Neural crest cell (in vitro differentiated cells): ENCODE results near the gene VIPR2. TPM values are rescaled to one million over a fixed set of nuclear protein-coding genes. Genes with fewer than 3 reads are reported as not detected.
"Not testable (repeated sequence)": the region's sequence is repeated elsewhere in the genome, so short reads cannot be mapped to it uniquely, and the experiment has no call there.

Experiments used
- DNase-seq: peaks from one replicate; pipeline ENCODE4 v3.0.0; 2021; ENCODE audit warnings: low read depth, mixed read lengths, low spot score
- H3K27ac Mint-ChIP-seq: one replicate; pipeline ENCODE4 v1.8.0; 2021; ENCODE audit warnings: mild to moderate bottlenecking, mixed read lengths; ENCODE audit not compliant: unreplicated experiment
- H3K27me3 Mint-ChIP-seq: 2 replicates; pipeline ENCODE4 v1.8.0; 2021; ENCODE audit warnings: low read depth, mild to moderate bottlenecking, mixed read lengths
- H3K36me3 Mint-ChIP-seq: 2 replicates; pipeline ENCODE4 v1.8.0; 2021; ENCODE audit warnings: low read depth, mild to moderate bottlenecking, mixed read lengths
- H3K4me1 Mint-ChIP-seq: 2 replicates; pipeline ENCODE4 v1.8.0; 2021; ENCODE audit warnings: mixed read lengths
- H3K4me3 Mint-ChIP-seq: one replicate; pipeline ENCODE4 v1.8.0; 2021; ENCODE audit warnings: mild to moderate bottlenecking, mixed read lengths
- H3K9me3 Mint-ChIP-seq: 2 replicates; pipeline ENCODE4 v1.8.0; 2021; ENCODE audit warnings: mixed read lengths
- CTCF ChIP-seq: fragments of 200-600 bp; sonication (generic); conservative IDR thresholded peaks from 2 replicates; pipeline ENCODE4 v1.5.0; 2021; ENCODE audit warnings: antibody characterized with exemption, mild to moderate bottlenecking
- total RNA-seq: library from RNA; stranded (reverse); gene quantifications from 2 replicates; pipeline ENCODE4 v1.2.1, GENCODE V29; 2021

VIPR2 gene
- total RNA-seq, 1 donor from 2014 or later: 0.16 TPM

GRCh38 chr7:159169391-159169790, 24.7 kb upstream of the VIPR2 start:
- Mint-ChIP-seq H3K27ac (no peak overlapping the region), H3K4me3 (no peak overlapping the region), H3K36me3 (peaks cover 4% of the 10 kb centered on the region), H3K9me3 (peaks cover 12% of the 10 kb centered on the region), H3K4me1 (no peaks in the 10 kb centered on the region), H3K27me3 (peaks cover 8% of the 10 kb centered on the region)
- no peak for DNase-seq
- TF ChIP-seq CTCF: no peak

- H3K9me3 Mint-ChIP-seq: peaks cover 3% of the 10 kb centered on the region
- DNase-seq: no peak
- H3K27me3 Mint-ChIP-seq: no peaks in the 10 kb centered on the region
- H3K4me1 Mint-ChIP-seq: no peaks in the 10 kb centered on the region
- no peaks in the 10 kb centered on the region for H3K36me3 Mint-ChIP-seq
- no peak for TF ChIP-seq CTCF
- no peak overlapping the region for H3K27ac Mint-ChIP-seq
- no peak overlapping the region for H3K4me3 Mint-ChIP-seq
These were observed 22.5 kb upstream of the VIPR2 start for GRCh38 chr7:159167139-159167538.

DNA sequence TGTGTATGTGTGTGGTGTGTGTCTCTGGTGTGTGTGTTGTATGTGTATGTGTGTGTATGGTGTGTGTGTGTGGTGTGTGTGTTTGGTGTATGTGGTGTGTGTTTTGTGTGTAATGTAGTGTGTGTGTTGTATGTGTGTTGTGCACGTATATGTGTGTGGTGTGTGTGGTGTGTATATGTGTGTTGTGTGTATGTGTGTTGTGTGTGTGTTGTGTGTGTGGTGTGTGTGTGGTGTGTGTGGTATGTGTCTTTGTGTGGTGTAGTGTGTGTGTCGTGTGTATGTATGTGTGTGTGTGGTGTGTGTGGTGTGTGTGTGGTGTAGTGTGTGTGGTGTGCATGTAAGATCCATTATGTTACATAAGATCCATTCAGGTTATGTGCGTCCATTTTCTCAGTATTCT, 21.9 kb upstream of the VIPR2 start:
- H3K9me3 Mint-ChIP-seq: peaks cover 3% of the 10 kb centered on the region
- DNase-seq: no peak
- no peak for TF ChIP-seq CTCF

DNA sequence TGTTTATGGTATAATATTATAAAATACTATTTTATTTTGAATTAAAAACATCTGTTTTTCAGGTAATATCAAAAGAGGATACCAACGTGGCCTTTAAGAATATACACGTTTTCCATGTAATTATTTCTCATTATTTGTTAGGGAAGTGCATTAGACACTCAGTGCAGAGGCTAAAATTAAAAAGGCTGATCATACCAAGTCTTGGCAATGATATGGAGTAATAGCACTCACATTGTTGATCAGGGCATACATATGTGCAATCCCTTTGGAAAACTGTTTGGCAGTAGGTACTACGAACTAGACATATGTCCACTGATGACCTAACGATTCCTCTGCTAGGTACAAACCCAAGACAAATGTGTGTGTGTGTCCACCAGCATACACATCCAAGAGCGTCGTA, 20.7 kb upstream of the VIPR2 start:
- H3K9me3 Mint-ChIP-seq: peaks cover 1% of the 10 kb centered on the region
- H3K27me3 Mint-ChIP-seq: no peaks in the 10 kb centered on the region
- H3K36me3 Mint-ChIP-seq: no peaks in the 10 kb centered on the region
- no peak for DNase-seq
- no peaks in the 10 kb centered on the region for H3K4me1 Mint-ChIP-seq
- TF ChIP-seq CTCF: no peak
- H3K27ac Mint-ChIP-seq: no peak overlapping the region
- no peak overlapping the region for H3K4me3 Mint-ChIP-seq

More for the DNA sequence above, 21.9 kb upstream of the VIPR2 start:
- Mint-ChIP-seq H3K4me3 (no peak overlapping the region), H3K27ac (no peak overlapping the region), H3K36me3 (no peaks in the 10 kb centered on the region), H3K27me3 (no peaks in the 10 kb centered on the region), H3K4me1 (no peaks in the 10 kb centered on the region)

GRCh38 chr7:159163703-159164301, 19.1 kb upstream of the VIPR2 start:
- not testable (repeated sequence) for H3K27me3 Mint-ChIP-seq, H3K27ac Mint-ChIP-seq, H3K9me3 Mint-ChIP-seq, DNase-seq, H3K4me3 Mint-ChIP-seq, H3K4me1 Mint-ChIP-seq, H3K36me3 Mint-ChIP-seq

DNA sequence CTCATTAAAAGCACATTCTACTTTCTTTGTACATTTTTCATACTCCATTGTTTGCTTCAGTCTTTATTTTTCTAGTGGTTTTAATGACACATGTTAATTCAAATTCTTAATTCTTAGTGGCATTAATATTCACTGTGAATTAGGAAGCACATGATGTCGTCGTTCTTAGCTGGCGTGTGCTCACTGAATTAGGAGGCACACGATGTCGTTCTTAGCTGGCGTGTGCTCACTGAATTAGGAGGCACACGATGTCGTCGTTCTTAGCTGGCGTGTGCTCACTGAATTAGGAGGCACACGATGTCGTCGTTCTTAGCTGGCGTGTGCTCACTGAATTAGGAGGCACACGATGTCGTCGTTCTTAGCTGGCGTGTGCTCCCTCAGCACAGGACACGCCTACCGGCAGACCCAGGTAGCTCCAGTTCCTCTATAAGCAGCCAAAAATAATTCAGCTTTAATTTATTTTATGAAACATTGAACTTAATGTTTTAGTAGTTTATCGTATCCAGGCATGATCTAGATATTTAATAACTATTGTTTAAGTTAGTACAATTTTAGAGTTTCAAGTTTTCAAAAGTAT, 17.5 kb upstream of the VIPR2 start:
- not testable (repeated sequence) for H3K36me3 Mint-ChIP-seq, H3K27ac Mint-ChIP-seq, H3K27me3 Mint-ChIP-seq, H3K9me3 Mint-ChIP-seq, DNase-seq, H3K4me3 Mint-ChIP-seq, H3K4me1 Mint-ChIP-seq
